ENCODE results near the gene C1QTNF8.

GRCh38 chr16:1112506-1113184 is 16.6 kb upstream of the C1QTNF8 start:
- TF ChIP-seq CTCF (IDR thresholded peaks at IDR 0.05; ENCODE audit: low read length) (no peak), EZH2 (IDR thresholded peaks at IDR 0.05; ENCODE audit: borderline replicate concordance, low read length) (no peak)

Measured in OCI-LY1 (cell line).